GM21723 (cell line): ENCODE measurements around the gene GGTA1.

Source experiments
- ATAC-seq: cut with Tn5 transposase; IDR thresholded peaks from one replicate; pipeline ENCODE4 v1.9.1; 2021; ENCODE audit warnings: mild to moderate bottlenecking, moderate library complexity; ENCODE audit not compliant: unreplicated experiment

The GGTA1 gene

DNA sequence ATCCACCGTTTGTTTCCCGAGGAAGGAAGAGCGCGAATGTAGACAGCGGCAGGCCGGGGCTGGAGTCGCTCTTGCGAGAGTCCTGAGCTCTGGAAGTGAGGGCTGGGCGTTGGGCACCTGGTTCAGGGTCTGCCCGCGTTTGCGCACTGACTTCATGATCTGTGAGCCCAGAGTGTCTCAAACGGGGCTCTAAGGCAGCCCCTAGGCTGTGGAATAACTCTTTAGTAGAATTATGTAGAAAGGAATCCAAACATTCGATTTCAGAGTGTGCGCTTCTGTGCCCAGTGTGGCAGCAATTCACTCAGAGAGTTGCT, 478 bp upstream of the GGTA1 start:
- no peak for ATAC-seq

DNA sequence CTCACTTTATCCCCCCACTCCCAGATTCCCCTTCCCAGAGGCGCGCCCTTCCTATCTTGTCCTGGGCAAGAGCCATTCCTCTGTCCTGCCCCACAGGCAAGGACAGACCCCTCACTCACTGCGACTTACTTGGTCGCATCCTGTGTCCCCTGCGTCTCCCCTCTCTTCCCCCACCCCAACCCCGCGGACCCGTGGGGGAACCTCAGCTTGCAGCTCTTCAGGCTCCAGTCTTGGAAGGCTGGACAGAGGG, 542 bp downstream of the GGTA1 start:
- no peak for ATAC-seq

DNA sequence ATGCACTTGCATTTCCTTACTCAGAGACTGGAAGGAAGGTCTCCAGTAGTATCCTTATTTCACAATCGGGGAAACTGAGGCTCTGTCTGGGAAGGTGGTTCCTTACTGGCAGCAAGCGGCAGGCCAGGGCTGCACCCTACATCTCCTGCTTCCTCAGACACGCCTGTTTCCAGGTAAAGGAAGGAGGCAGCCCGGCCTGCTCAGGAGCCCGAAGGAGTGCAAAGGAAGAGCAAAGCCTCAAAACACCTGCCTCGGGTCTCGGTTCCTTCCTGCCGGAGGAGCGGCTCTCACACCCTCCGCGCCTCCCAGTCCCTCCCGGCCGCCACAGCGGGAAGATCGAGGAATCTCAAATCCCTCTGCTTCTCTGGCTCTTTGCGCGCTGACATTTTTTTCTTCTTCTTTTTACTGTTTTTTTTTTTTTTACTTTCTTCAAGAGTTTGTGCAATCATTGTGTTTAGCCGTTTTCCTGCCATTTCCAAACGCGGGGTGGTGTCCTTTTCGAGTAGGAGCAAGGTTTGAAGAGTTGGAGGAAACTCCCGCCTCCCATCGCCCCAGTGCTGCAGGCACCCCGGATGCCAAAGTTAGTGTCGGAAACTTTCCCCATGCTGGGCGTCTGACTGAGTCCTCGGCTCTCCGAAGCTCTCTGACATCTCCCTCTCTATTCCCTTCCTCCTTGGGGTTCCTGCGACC, 1.0 kb downstream of the GGTA1 start:
- peak; percentile 22 for ATAC-seq

DNA sequence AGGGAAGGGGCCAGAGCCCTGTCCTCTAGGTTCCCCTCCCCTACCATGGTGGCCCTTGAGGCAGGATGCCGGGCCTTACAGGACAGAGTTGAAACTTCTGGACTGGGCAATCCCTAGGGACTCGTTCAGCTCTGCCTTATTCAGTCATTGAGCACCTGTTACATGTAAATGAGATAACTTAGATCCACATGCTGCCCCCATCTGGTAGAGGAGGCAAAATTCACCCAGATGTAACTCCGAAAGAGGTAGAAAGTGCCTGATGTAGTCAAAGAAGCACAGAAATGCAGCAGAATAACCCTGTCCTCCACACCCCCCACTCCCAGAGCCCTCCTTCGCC, 1.5 kb downstream of the GGTA1 start:
- peak; percentile 72 for ATAC-seq

DNA sequence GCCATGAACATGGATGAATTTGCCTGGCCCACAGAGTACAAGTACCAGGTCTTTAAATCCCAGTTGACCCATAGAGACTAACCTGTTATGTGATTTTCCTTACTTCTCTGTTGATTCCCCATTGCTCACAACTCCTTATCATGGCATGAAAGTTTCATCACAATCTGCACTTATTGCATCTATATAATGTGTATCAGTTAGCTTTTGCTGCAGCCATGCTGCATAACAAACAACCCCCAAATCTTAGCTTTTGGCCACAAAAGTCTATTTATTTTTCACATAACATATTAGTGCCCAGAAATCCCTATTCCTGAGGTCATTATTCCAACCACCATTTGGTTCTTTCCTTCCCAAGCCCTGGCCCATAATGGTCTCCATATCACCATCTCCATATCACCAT, 3.7 kb downstream of the GGTA1 start:
- no peak for ATAC-seq

DNA sequence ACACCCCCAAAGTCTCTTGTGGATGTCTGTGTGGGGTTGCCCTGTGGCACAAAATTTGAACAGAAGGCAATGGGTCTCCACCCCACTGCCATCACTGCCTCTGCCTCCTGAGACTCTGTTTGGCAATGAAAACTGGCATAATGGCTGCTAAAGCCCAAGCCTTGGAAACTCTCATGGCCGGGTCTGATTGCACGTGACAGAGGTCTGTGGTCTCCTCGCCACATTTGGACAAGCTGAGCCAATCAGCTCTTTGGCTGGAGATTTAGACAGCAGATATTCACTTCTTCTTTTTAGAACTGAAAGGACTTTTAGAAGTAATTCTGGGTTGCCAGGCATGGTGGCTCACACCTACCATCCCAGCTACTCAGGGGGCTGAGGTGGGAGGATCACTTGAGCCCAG, 5.5 kb downstream of the GGTA1 start:
- no peak for ATAC-seq

DNA sequence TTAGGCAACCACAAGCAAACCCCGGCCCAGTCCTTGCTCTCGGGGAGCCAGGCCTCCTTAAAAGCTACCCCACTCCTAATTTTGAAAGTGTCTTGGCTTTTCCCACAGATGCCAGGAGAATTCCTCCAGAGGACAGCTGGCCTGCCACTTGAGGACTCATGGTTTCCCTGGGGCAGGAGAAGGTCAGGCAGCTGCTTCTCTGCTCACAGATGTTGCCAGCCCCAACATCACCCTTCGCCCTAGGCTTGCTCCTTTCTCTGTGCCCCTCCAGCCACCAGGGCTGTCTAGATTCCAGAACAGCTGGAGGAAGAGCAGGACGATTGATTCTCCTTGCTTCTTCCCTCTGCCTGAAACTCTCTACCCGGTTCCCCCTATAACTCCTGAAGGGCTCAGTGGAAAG, 8.5 kb downstream of the GGTA1 start:
- no peak for ATAC-seq

DNA sequence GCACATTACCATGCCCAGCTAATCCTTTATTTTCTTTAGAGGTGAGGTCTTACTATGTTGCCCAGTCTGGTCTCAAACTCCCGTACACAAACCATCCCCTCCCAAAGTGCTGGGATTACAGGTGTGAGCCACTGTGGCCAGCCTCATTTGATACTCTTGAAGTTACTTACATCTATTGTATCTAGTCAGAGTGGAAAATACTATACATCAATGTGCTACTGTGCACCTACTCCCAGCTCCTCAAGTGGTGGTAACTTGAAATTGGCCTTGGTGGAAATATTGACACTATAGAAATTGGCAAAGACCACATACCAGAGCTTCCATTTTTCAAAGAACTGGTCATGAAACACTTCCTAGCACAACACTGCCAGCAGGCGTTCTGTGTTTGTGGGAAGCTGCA, 10.3 kb downstream of the GGTA1 start:
- ATAC-seq, result no peak

DNA sequence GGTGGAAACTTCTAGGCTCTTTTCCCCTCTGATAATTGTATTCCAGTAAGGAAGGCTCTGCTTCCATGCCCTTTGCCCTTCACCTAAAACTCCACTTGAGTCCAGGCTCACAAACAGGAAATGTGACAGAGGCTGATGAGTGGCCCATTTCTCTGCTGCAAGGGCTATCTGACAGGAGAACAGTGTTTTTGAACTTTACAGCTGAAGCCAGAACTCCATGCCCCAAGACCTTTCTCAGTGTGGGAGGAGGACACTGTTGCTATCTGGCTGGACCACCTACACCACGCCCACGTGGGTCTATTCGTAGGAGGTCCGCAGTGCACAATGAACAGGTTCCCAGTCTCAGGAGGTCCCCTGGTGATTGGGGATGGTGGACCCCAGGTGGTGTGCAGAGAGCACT, 13.6 kb downstream of the GGTA1 start:
- ATAC-seq, result no peak

DNA sequence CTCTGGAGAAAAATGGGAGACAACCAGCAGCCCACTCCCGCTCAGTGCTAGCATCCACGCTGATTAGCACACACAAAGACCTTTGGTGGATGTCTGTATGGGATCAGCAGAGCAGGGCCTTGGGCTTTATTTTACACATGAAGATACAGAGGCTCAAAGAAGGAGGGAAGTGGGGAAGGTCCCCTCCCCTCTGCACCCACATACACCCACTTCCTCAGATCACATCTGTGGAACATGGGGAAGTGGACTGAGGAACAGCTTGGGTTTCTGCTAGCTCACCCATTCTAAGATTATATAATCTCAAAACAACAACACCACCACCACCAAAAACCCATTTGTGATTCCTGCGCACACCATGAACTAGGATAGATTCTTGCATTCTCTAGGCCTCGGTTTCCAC, 14.0 kb downstream of the GGTA1 start:
- ATAC-seq, result no peak

DNA sequence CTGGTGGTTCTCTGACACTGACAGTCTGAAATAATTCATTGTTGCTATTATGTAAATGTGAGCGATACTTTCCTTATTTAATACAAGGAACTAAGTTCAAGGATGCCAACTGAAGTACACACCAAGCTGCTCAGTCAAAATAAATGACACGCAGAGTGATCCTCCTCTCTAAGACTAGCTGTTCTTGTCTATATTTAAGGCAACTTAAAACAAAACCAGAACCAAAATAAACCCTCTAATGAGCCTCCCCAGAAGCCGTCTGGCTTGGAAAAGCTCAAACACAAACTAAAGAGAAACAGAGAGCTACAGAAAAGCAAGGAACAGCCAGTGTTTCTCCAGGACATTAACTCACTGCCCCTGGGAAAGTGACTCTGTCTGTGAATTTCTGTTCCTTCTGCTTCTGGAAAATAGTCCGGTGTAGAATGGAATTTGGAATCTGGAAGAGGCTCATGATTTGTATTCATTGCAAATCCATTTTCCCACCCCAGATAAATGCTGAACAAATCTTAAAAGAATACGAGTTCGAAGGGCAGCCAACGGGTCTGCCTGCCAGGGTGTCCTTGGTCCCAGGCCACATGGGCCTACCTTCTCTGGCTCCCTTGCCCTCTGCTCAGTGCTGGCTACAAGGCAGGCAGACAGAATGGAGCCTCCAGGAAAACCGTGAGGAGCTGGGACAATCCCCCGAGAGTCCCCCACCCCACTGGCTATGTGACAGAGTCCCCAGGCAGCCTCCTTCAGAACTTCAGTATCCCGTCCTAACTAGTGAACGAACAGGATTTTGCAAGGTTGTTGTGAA, 14.8 kb downstream of the GGTA1 start:
- no peak for ATAC-seq

DNA sequence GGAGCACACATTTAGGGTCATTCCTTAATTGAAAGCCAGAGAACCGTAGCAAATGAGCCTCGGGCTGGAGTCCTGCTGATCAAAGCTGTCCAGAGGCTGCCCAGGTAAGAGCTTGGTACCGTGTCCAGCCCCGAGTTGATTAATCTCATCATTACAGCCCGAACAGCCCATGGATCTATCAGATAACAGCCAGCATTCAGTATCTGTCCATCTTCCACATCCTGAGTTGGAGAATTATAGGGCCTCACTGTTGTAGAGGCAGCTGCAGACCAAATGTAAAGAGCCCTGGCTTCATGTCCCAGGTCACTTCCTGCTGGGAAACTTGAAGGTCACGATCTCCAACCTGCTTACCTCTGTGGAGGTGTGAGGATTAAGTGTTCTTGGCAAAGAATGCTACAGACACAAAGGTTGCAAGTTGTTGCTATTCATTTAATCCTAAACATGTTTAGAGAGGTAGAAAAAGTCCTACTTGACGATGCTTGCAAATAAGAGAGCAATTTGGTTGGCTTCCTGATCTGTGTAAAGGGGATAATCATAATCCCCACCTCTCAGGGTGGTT, 16.1 kb downstream of the GGTA1 start:
- no peak for ATAC-seq

DNA sequence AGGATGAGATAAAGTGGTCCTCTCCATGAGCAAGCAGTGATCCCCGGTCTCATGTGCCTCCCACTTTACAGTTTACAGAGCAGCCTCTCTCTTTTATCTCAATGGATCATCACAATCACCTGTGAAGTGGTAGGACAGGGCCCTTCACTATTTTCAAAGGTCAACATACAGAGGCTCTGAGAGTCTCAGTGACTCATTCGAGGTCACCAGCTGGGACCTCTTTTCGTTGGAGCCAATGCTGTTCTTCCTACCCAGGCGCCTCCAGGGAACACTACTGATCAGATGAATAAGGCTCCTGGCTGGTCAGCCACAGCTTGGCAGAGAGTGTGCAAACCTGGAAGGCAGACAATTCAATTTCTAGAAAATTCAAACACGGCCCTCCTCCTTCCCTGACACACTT, 16.6 kb downstream of the GGTA1 start:
- ATAC-seq, result no peak

DNA sequence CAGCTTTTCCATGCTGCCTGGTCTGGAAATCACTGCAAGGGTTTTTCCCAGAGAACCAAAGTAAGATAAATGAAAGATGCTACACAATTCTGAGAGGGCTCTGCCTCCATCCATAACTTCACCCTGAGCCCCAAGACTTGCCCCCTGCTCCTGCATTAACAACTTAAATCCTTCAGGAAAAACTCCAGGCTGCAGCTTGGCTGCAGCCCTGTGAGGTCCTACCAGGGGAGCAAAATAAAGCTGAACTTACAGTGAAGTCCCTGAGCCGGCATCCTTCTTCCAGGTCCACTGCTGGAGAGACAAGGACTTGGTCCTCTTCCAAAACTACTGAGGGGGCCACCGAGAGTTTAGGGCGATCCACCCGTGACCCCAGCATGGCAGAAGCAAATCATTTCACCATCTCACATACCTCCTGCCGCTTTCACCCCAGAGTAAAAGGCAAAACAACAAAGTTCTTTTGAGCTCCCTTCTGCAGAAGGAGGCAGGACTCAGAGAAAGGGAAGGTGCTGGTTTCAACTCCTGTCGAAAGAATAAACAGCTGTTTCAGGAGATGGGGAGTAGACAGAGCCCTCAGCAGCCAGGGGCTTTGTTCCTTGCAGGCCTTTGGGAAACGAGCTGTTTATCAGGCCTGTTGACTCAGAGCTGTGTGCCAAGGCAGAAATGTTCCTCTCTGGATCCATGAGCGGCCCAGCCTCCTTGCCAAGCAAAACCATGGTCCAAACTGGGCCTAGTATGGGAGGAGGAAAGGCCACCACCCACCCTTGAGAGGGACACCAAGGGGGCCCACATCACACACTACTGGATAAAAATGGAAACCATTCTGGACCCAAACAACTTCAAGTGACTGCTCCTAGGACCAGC, 20.6 kb downstream of the GGTA1 start:
- no peak for ATAC-seq

DNA sequence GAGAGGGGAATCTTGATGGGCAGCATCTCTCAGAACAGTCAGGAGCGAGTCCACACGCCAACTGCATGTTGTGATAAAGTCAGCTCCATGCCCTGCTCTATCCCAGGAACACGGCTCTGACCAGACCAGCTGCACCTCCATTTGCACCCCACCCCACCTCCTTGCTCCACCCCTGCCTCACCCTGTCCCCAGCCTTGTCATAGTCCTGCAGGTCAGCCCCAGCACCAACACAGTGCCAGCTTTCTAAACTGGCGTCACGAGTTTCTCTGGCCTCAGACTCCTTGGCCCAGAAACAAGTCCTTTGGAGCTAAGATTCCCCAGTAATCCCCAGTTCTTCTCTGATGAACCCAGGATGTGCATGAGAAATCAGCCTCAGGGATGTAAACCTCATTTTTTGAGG, 23.5 kb downstream of the GGTA1 start:
- ATAC-seq, result no peak

DNA sequence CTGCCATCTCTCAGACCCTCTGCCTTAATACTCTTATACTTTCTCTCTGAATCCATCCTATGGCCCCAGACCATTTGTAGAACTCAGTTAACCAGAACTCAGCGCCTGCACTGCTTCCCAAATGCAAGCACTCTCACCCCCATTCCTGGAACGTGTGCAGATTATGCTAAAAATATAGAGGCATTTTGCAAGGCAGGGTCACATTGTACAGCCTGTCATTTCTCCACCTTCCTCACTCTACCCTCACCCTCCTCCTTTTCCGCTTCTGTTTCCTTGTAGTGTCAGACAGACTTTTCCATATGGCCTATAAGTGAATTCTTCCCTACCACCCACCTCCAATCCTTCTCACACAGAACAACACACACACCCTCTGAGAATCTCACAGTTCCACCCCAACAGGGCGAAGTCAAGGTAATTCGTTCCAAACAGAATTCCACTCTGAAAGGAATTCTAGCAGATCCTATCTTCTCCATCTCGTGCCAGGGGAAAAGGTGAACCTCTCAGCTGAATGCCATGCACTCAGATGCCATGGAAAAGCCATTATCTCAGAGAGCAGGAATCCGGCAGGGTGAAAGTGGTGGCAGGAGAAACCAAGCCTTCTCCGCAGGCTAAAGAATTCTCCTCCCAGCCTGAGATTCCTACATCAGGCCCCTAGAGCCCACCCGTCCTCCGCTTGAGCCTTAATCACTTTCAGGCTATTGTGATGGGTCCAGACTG, 25.3 kb downstream of the GGTA1 start:
- no peak for ATAC-seq

DNA sequence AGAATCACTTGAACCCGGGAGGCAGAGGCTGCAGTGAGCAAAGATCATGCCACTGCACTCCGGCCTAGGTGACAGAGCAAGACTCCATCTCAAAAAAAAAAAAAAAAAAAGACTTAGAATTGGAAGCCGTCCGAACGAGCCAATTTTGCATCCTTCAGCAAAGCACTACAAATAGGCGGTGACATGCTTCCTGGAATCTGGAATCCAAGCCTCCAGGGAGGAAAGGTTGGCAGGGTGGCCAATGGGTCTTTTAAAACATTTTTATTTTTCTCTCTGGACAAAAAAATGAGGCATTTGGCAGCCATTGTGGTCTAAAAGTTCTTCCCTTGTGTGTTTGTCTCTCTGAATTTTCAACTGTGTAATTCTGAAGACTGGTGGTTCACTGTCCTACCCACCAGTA, 26.4 kb downstream of the GGTA1 start:
- no peak for ATAC-seq

DNA sequence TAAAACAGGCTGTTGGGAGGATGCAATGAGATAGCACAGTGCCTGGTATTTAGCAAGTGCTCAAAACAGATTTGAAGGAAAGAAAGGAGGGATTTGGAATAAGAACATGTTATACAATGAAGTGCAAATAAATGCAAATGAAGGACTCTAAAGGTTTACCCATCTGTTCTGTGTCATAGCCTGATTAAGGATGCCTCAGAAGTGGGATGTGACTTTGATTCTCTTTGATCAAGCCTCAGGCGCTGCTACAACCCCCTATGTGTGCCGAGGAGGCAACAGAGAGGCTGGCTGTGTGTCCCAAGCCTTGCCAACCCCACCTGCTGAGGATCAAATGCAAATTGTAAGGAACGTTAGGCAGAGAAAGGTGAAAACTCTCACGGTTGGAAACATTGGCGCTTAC, 27.2 kb downstream of the GGTA1 start:
- ATAC-seq, result no peak

DNA sequence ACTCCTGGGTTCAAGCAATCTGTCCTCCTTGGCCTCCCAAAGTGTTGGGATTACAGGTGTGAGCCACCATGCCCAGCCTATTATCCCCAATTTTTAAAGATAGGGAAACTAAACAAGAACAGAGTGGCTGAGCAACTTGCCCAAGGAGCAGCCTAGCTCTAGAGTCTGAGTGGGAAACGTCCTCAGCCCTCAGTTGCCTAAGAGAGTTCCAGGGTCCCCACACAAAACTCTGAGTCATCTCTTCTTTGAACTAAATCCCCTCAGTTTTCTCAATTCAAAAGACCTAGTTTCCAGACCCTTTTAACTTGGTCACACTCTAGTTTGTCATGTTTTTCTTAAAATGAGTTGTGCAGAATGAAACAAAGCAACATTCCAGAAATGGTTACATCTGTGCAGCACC, 33.5 kb downstream of the GGTA1 start:
- ATAC-seq, result no peak

DNA sequence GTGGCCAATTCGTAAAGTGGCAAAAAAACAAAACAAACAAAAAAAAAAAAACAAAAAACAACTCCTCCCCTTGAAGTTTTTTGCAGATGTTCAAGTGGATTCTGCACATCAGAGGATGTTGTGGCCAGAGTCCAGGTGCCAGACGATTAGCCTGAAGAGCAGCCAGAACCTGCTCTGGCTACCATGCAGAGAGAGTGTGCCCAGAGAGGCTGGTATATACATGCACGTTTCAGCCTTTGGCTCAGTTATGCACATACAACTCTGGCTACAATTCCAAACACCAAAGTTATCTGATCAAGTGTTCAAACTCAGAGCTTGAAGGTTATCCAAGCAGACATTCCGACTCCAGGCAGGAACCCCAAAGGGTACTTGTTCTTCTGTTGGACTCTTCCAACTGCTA, 34.7 kb downstream of the GGTA1 start:
- no peak for ATAC-seq

DNA sequence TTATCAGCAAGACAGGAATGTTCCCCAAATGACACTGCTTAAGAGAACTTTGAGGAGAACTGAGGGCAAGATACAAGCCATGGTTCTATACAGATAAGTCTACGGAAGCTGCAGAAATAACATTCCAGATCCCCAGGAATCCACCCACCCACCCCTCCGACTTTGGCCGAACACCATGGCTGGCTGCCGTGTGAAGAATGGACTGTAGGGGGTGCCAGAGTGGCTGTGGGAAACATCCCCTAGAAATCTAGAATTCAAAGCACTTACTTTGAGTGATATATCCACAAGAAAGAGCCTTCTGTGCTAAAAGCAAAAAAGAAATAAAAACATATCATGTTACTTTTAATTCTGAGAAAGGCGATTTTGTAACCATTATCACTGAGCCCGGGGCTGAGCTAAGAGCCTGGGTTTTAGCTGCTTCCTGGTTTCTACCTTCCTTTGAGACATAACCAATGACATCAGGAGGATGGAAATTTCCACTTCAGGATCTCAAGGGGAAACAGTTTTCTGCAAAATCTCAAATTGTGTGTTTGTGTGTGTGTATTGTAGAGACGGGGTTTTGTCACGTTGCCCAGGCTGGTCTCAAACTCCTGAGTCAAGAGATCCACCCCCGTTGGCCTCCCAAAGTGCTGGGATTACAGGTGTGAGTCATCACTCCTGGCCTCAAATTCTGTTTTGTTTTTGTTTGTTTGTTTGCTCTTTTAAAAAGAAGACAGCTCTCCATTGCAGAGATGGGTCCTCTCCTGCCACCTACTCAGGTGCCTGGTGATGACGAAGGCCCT, 36.4 kb downstream of the GGTA1 start:
- no peak for ATAC-seq
